ENCODE measurements around the gene AP3B2. TPM values are rescaled to one million over a fixed set of nuclear protein-coding genes. Genes with fewer than 3 reads are reported as not detected.

The AP3B2 gene
- total RNA-seq, 4 donors from 2014 or later = 1.7 to 36.8 (median 2.2) TPM; not detected in 1

- Histone ChIP-seq H3K4me3 (no peak overlapping the region), H3K27ac (no peak overlapping the region), H3K9me3 (no peaks in the 10 kb centered on the region), H3K27me3 (no peaks in the 10 kb centered on the region), H3K4me1 (no peaks in the 10 kb centered on the region), H3K36me3 (no peaks in the 10 kb centered on the region)
- intact Hi-C loops (cut with DNase I; ENCODE audit: low total_unique reads) = no loop called here
- in situ Hi-C loops (cut with MboI; ENCODE audit: low pct_ligation_motif_present in 1 of 4, low pct_unique_long_range_greater_than_20kb in 1 of 4, low sequenced_read_pairs in 3 of 4) = no loop called here
- WGBS, 2 donors (ENCODE audit: low coverage in 1 of 2) = 91% methylated on average over 10 of the region's 10 CpGs; no CpG with 5 or more reads in 1 of the 2 donors
- no peak for DNase-seq
- no peak for TF ChIP-seq EP300 (IDR thresholded peaks at IDR 0.05; ENCODE audit: low read depth)
- TF ChIP-seq POLR2AphosphoS5 (IDR thresholded peaks at IDR 0.05) = no peak
- TF ChIP-seq, protein P1, sequence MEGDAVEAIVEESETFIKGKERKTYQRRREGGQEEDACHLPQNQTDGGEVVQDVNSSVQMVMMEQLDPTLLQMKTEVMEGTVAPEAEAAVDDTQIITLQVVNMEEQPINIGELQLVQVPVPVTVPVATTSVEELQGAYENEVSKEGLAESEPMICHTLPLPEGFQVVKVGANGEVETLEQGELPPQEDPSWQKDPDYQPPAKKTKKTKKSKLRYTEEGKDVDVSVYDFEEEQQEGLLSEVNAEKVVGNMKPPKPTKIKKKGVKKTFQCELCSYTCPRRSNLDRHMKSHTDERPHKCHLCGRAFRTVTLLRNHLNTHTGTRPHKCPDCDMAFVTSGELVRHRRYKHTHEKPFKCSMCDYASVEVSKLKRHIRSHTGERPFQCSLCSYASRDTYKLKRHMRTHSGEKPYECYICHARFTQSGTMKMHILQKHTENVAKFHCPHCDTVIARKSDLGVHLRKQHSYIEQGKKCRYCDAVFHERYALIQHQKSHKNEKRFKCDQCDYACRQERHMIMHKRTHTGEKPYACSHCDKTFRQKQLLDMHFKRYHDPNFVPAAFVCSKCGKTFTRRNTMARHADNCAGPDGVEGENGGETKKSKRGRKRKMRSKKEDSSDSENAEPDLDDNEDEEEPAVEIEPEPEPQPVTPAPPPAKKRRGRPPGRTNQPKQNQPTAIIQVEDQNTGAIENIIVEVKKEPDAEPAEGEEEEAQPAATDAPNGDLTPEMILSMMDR (IDR thresholded peaks at IDR 0.05) = no peak
- no peak for TF ChIP-seq POLR2A (IDR thresholded peaks at IDR 0.05)
Observed at GRCh38 chr15:82666606-82667005, 43.1 kb downstream of the AP3B2 start.

DNA sequence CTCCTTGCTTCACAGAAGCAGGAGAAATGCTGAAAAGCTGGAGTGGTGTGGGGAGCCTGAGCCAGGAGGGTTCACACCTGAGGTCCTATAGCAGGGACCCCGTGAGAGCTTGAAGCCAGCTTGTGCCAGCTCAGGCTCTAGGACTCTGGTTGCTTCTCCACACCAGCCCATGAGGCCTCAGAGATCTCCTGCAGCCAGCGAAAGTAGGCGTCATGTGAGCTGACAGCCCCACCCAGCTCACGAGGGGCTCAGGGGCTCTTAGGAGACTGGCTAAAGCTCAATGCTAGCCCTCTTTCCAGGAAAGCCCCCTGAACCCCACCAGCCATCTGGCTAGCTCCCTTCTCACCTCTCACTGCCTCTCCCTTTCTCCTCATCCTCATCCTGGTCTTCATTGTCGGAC is 45.7 kb downstream of the AP3B2 start:
- Histone ChIP-seq H3K4me1 (no peaks in the 10 kb centered on the region), H3K36me3 (no peaks in the 10 kb centered on the region), H3K27me3 (no peaks in the 10 kb centered on the region), H3K9me3 (no peaks in the 10 kb centered on the region), H3K4me3 (no peak overlapping the region), H3K27ac (no peak overlapping the region)
- in situ Hi-C loops (cut with MboI; ENCODE audit: low pct_ligation_motif_present in 1 of 4, low pct_unique_long_range_greater_than_20kb in 1 of 4, low sequenced_read_pairs in 3 of 4) = no loop called here
- TF ChIP-seq POLR2A (IDR thresholded peaks at IDR 0.05) (no peak), EP300 (IDR thresholded peaks at IDR 0.05; ENCODE audit: low read depth) (no peak), POLR2AphosphoS5 (IDR thresholded peaks at IDR 0.05) (no peak)
- TF ChIP-seq, protein P1 (IDR thresholded peaks at IDR 0.05) = no peak
- DNase-seq = no peak
- intact Hi-C loops (cut with DNase I; ENCODE audit: low total_unique reads) = no loop called here
- WGBS, 2 donors (ENCODE audit: low coverage in 1 of 2) = 79 to 100% methylated on average over 1 to 5 of the region's 5 CpGs

GRCh38 chr15:82663186-82663600 is 46.5 kb downstream of the AP3B2 start:
- Histone ChIP-seq H3K4me1 (no peaks in the 10 kb centered on the region), H3K4me3 (no peak overlapping the region), H3K27me3 (no peaks in the 10 kb centered on the region), H3K27ac (no peak overlapping the region), H3K36me3 (no peaks in the 10 kb centered on the region), H3K9me3 (no peaks in the 10 kb centered on the region)
- DNase-seq = peak; percentile 25
- TF ChIP-seq POLR2A (IDR thresholded peaks at IDR 0.05) = no peak
- TF ChIP-seq, protein P1 (IDR thresholded peaks at IDR 0.05) = no peak
- TF ChIP-seq EP300 (IDR thresholded peaks at IDR 0.05; ENCODE audit: low read depth) = no peak
- WGBS, 2 donors (ENCODE audit: low coverage in 1 of 2) = 10% methylated on average over 4 of the region's 4 CpGs; no CpG with 5 or more reads in 1 of the 2 donors
- in situ Hi-C loops (cut with MboI; ENCODE audit: low pct_ligation_motif_present in 1 of 4, low pct_unique_long_range_greater_than_20kb in 1 of 4, low sequenced_read_pairs in 3 of 4) = no loop called here
- intact Hi-C loops (cut with DNase I; ENCODE audit: low total_unique reads) = no loop called here

DNA sequence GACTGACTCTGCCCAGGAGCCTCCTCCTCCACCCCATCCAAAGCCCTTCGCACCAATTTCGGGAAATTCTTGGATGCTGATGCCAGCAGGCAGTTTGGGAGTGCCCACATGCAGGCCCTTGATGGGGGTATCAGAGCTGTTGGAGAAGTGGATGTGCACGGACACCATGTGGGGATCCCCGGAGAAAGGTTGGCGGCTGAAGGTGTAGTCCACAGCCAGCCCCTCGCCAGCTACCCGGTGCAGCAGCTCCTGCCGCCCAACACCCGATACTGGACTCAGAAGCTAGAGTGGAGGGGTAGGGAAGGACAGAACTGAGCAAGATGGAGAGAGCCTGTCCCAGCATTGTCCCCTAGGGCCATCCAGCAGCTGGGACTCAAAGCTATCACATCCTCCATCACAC is 47.0 kb downstream of the AP3B2 start:
- in situ Hi-C loops (cut with MboI; ENCODE audit: low pct_ligation_motif_present in 1 of 4, low pct_unique_long_range_greater_than_20kb in 1 of 4, low sequenced_read_pairs in 3 of 4) (no loop called here), intact Hi-C loops (cut with DNase I; ENCODE audit: low total_unique reads) (no loop called here)
- no peak for DNase-seq
- 76% methylated on average over 9 of the region's 9 CpGs; no CpG with 5 or more reads in 1 of the 2 donors for WGBS, 2 donors (ENCODE audit: low coverage in 1 of 2)
- no peaks in the 10 kb centered on the region for H3K36me3 ChIP-seq
- no peak overlapping the region for H3K4me3 ChIP-seq
- TF ChIP-seq EP300 (IDR thresholded peaks at IDR 0.05; ENCODE audit: low read depth) = no peak
- TF ChIP-seq POLR2AphosphoS5 (IDR thresholded peaks at IDR 0.05) = no peak
- TF ChIP-seq, protein P1 (IDR thresholded peaks at IDR 0.05) = no peak
- TF ChIP-seq POLR2A (IDR thresholded peaks at IDR 0.05) = no peak
- no peak overlapping the region for H3K27ac ChIP-seq
- H3K27me3 ChIP-seq = no peaks in the 10 kb centered on the region
- no peaks in the 10 kb centered on the region for H3K4me1 ChIP-seq
- no peaks in the 10 kb centered on the region for H3K9me3 ChIP-seq

Measured in transverse colon (tissue), 4 donors.